ENCODE measurements around the gene NHLRC1.

Gene NHLRC1

GRCh38 chr6:18080544-18080943, 41.9 kb downstream of the NHLRC1 start:
- no peak for DNase-seq

- DNase-seq: no peak
These were observed 43.6 kb downstream of the NHLRC1 start for GRCh38 chr6:18078866-18079265.

GRCh38 chr6:18076231-18076630, 46.2 kb downstream of the NHLRC1 start:
- DNase-seq: no peak

GRCh38 chr6:18072841-18073240, 49.6 kb downstream of the NHLRC1 start:
- DNase-seq: no peak

- DNase-seq: no peak
These were observed 52.0 kb downstream of the NHLRC1 start for GRCh38 chr6:18070486-18070885.
